HepG2 (cell line): ENCODE data around the gene TGM1. TPM values are rescaled to one million over a fixed set of nuclear protein-coding genes. Genes with fewer than 3 reads are reported as not detected.

Source experiments
- ADNP ChIP-seq: sonication (generic); formaldehyde crosslinking; IDR thresholded peaks from 2 replicates; pipeline ENCODE4 v1.4.0; 2020; ENCODE audit warnings: missing genetic modification reagents
- ATF3 ChIP-seq: sonication (generic); formaldehyde crosslinking; IDR thresholded peaks from 2 replicates; pipeline ENCODE4 v1.4.0; 2020; ENCODE audit warnings: missing genetic modification reagents
- ELF4 ChIP-seq: sonication (generic); formaldehyde crosslinking; IDR thresholded peaks from 2 replicates; pipeline ENCODE4 v1.5.0; 2020; ENCODE audit warnings: missing genetic modification reagents, mild to moderate bottlenecking, moderate library complexity, borderline replicate concordance
- FOXA1 ChIP-seq, 2 experiments: fragments of 450-650 bp in 1 of 2; sonication (generic) in 1 of 2; formaldehyde crosslinking in 1 of 2; IDR thresholded peaks; 2 replicates each; pipeline versions ENCODE4 v1.4.0 to v1.6.1; 2016 to 2020; ENCODE audit warnings: missing genetic modification reagents in 1 of 2
- FOXO4 ChIP-seq: sonication (generic); formaldehyde crosslinking; conservative IDR thresholded peaks from 2 replicates; pipeline ENCODE4 v1.8.1; 2023; ENCODE audit warnings: missing genetic modification reagents
- NCOA2 ChIP-seq: sonication (generic); formaldehyde crosslinking; IDR thresholded peaks from 2 replicates; pipeline ENCODE4 v1.8.0; 2022; ENCODE audit warnings: inconsistent platforms
- SKI ChIP-seq: fragments of 450-650 bp; IDR thresholded peaks from one replicate; pipeline ENCODE4 v1.6.1; 2018; ENCODE audit warnings: mild to moderate bottlenecking; ENCODE audit not compliant: partially characterized antibody
- SMC3 ChIP-seq: IDR thresholded peaks from 2 replicates; pipeline ENCODE4 v1.6.1; 2011; ENCODE audit warnings: low read length, improper control_type of control experiment
- SRF ChIP-seq: IDR thresholded peaks from 2 replicates; pipeline ENCODE4 v1.6.1; 2011; ENCODE audit warnings: mild to moderate bottlenecking, low read depth, low read length, moderate library complexity
- TRIM24 ChIP-seq: sonication (generic); formaldehyde crosslinking; IDR thresholded peaks from 2 replicates; pipeline ENCODE4 v1.8.0; 2022; ENCODE audit warnings: mild to moderate bottlenecking, missing genetic modification reagents
- ZFAT ChIP-seq: sonication (generic); formaldehyde crosslinking; conservative IDR thresholded peaks from 2 replicates; pipeline ENCODE4 v1.8.1; 2023; ENCODE audit warnings: missing genetic modification reagents, inconsistent platforms
- ZFP41 ChIP-seq: sonication (generic); formaldehyde crosslinking; IDR thresholded peaks from 2 replicates; pipeline ENCODE4 v1.4.0; 2020; ENCODE audit warnings: mild to moderate bottlenecking, missing genetic modification reagents, borderline replicate concordance
- ZNF124 ChIP-seq: sonication (generic); formaldehyde crosslinking; IDR thresholded peaks from 2 replicates; pipeline ENCODE4 v1.4.0; 2020; ENCODE audit warnings: missing genetic modification reagents
- ZNF691 ChIP-seq: sonication (generic); formaldehyde crosslinking; IDR thresholded peaks from 2 replicates; pipeline ENCODE4 v1.4.0; 2020; ENCODE audit warnings: missing genetic modification reagents, low read depth, mild to moderate bottlenecking, borderline replicate concordance
- ZSCAN22 ChIP-seq: sonication (generic); formaldehyde crosslinking; IDR thresholded peaks from 2 replicates; pipeline ENCODE4 v1.4.0; 2020; ENCODE audit warnings: mild to moderate bottlenecking, missing genetic modification reagents
- polyA plus RNA-seq, 8 experiments: library from polyadenylated mRNA; depleted of rRNA in 3 of 8; stranded (reverse) in 7 of 8; unstranded in 1 of 8; fragments of >200 nt; fragmentation: Illumina TruSeq in 4 of 8; extraction: Trizol in 4 of 8; gene quantifications; 2 replicates each; pipeline versions ENCODE4 v1.2.1 to v1.2.3, GENCODE V29; 2011 to 2016; ENCODE audit warnings: low read depth in 4 of 8, missing spikeins in 1 of 8, mixed read lengths in 1 of 8; ENCODE audit not compliant: insufficient read depth in 1 of 8
- total RNA-seq, 5 experiments: library from RNA; depleted of rRNA; stranded (reverse); fragments of >200 nt; fragmentation: Illumina TruSeq; extraction: Trizol; gene quantifications; 2 replicates each; pipeline ENCODE4 v1.2.3, GENCODE V29; 2016; ENCODE audit warnings: low read depth in 1 of 5
- TF ChIP-seq, protein P1 (sequence below): sonication (generic); formaldehyde crosslinking; conservative IDR thresholded peaks from 2 replicates; pipeline ENCODE4 v1.8.0; 2022; ENCODE audit warnings: low read depth, missing genetic modification reagents
- TF ChIP-seq, protein P2 (sequence below): IDR thresholded peaks from 2 replicates; pipeline ENCODE4 v1.6.1; 2016; ENCODE audit warnings: low read depth, missing genetic modification reagents, missing compliant biosample characterization

The TGM1 gene
- total and polyA plus RNA-seq, 2 of the 13 experiments (the other 11 are each of a cell fraction or from before 2014, with no cell fraction given) = 3.2 to 10.6 TPM

DNA sequence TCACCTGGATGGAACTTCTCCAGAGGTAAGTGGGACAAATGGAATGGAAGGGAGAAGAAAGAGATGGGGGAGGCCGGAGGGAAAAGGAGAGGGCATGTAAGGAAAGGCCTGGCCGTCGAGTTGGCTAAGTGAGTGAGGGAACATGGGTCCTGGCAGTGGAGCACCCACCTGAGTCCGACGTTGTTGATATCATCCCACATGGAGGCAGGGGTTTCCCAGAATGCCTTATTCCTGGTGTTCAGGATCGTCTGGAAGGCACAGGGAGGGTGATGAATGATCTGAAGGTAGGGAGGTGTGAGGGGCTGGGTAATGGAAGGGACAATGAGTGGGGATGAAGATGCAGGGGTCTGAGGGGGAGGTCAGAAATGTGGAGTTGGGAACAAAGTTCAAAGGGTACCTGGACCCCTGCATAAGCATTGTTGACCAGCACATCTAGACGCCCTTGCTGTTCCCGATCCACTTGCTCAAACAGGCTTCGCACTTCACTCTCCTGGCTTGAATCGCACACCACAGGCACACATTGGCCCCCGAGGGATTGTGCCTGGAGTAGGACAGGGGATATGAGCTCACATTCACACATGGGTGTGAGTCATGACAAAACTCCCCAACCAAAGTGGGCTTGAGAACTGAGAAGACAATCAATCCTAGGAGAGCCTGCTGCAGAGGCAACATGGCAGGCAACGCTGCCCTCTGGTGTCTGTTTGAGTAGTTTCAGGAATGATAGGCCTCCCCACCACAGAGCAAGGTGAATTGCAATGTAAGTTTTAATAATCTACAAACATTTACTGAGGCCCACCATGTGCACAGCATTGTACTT, 33.6 kb upstream of the TGM1 start (continued):
- no peak for TF ChIP-seq FOXA1 (IDR thresholded peaks at IDR 0.05)
- 0 out of 2 replicates have a peak, but pooled peaks have one; percentile 3 for TF ChIP-seq FOXA1 (CRISPR knock-in tag; IDR thresholded peaks at IDR 0.05)
- TF ChIP-seq, protein P1, sequence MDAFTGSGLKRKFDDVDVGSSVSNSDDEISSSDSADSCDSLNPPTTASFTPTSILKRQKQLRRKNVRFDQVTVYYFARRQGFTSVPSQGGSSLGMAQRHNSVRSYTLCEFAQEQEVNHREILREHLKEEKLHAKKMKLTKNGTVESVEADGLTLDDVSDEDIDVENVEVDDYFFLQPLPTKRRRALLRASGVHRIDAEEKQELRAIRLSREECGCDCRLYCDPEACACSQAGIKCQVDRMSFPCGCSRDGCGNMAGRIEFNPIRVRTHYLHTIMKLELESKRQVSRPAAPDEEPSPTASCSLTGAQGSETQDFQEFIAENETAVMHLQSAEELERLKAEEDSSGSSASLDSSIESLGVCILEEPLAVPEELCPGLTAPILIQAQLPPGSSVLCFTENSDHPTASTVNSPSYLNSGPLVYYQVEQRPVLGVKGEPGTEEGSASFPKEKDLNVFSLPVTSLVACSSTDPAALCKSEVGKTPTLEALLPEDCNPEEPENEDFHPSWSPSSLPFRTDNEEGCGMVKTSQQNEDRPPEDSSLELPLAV (CRISPR knock-in tag) = no peak
- peak; percentile 99 for TF ChIP-seq SMC3
- TF ChIP-seq NCOA2 (CRISPR knock-in tag) = no peak; the same call in 1 of the 2 replicates
- no peak for TF ChIP-seq SRF
- TF ChIP-seq ZNF691 (CRISPR knock-in tag) = peak; percentile 80; the same call in 1 of the 2 replicates
- TF ChIP-seq ZFAT = no peak
- no peak for TF ChIP-seq FOXO4 (CRISPR knock-in tag)
- TF ChIP-seq, protein P2, sequence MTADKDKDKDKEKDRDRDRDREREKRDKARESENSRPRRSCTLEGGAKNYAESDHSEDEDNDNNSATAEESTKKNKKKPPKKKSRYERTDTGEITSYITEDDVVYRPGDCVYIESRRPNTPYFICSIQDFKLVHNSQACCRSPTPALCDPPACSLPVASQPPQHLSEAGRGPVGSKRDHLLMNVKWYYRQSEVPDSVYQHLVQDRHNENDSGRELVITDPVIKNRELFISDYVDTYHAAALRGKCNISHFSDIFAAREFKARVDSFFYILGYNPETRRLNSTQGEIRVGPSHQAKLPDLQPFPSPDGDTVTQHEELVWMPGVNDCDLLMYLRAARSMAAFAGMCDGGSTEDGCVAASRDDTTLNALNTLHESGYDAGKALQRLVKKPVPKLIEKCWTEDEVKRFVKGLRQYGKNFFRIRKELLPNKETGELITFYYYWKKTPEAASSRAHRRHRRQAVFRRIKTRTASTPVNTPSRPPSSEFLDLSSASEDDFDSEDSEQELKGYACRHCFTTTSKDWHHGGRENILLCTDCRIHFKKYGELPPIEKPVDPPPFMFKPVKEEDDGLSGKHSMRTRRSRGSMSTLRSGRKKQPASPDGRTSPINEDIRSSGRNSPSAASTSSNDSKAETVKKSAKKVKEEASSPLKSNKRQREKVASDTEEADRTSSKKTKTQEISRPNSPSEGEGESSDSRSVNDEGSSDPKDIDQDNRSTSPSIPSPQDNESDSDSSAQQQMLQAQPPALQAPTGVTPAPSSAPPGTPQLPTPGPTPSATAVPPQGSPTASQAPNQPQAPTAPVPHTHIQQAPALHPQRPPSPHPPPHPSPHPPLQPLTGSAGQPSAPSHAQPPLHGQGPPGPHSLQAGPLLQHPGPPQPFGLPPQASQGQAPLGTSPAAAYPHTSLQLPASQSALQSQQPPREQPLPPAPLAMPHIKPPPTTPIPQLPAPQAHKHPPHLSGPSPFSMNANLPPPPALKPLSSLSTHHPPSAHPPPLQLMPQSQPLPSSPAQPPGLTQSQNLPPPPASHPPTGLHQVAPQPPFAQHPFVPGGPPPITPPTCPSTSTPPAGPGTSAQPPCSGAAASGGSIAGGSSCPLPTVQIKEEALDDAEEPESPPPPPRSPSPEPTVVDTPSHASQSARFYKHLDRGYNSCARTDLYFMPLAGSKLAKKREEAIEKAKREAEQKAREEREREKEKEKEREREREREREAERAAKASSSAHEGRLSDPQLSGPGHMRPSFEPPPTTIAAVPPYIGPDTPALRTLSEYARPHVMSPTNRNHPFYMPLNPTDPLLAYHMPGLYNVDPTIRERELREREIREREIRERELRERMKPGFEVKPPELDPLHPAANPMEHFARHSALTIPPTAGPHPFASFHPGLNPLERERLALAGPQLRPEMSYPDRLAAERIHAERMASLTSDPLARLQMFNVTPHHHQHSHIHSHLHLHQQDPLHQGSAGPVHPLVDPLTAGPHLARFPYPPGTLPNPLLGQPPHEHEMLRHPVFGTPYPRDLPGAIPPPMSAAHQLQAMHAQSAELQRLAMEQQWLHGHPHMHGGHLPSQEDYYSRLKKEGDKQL (CRISPR knock-in tag) = no peak
- TF ChIP-seq ZNF124 (CRISPR knock-in tag) = peak; percentile 85
- no peak for TF ChIP-seq ZSCAN22 (CRISPR knock-in tag)
- no peak for TF ChIP-seq SKI
- TF ChIP-seq ELF4 (CRISPR knock-in tag) = no peak
- no peak for TF ChIP-seq ADNP (CRISPR knock-in tag)
- TF ChIP-seq ATF3 (CRISPR knock-in tag) = no peak
- TF ChIP-seq ZFP41 (CRISPR knock-in tag) = no peak
- no peak for TF ChIP-seq TRIM24 (CRISPR knock-in tag)
